Activated effector memory CD4-positive, alpha-beta T cell treated with anti-CD3 and anti-CD28 coated beads, Interleukin-2, amount 50 U/mL, for 16 hours (primary cell): Measurements from ENCODE around the gene NOC2L.

ENCODE experiments used
- DNase-seq: peaks from one replicate; pipeline ENCODE4 v3.0.0-alpha.2; 2020

Gene NOC2L

GRCh38 chr1:974293-974640 is 15.2 kb upstream of the NOC2L start:
- DNase-seq: no peak

GRCh38 chr1:973459-974292 is 14.6 kb upstream of the NOC2L start:
- DNase-seq: no peak

DNA sequence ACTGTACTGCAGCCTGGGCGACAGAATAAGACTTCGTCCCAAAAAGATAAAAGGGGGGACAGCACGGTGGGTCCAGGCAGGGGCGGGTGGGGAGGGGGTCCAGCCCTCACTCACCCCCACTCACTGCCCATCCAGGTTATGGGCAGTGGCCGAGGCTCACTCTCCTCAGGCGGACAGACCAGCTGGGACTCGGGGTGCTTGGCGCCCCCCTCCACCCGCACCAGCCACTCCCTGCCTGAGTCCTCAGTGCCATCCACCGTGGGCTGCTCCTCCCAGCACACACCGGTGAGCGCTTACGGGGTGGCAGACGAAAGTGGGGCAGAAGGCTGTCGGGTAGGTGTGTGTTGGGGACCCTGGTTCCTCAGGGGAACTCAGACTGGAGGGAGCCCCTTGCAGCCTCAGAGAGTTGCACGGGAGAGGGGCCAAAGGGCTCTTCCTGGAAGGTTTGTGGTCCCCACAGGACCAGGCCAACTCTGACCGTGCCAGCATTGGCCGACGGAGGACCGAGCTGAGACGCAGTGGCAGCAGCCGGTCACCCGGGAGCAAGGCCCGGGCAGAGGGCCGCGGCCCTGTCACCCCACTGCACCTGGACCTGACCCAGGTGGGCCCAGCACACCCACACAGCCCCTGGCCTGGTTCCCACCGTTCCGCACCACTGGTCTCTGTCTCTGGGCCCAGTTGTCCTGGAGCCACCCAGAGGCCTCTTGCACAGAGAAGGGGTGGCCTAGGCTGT is 13.8 kb upstream of the NOC2L start:
- no peak for DNase-seq

DNA sequence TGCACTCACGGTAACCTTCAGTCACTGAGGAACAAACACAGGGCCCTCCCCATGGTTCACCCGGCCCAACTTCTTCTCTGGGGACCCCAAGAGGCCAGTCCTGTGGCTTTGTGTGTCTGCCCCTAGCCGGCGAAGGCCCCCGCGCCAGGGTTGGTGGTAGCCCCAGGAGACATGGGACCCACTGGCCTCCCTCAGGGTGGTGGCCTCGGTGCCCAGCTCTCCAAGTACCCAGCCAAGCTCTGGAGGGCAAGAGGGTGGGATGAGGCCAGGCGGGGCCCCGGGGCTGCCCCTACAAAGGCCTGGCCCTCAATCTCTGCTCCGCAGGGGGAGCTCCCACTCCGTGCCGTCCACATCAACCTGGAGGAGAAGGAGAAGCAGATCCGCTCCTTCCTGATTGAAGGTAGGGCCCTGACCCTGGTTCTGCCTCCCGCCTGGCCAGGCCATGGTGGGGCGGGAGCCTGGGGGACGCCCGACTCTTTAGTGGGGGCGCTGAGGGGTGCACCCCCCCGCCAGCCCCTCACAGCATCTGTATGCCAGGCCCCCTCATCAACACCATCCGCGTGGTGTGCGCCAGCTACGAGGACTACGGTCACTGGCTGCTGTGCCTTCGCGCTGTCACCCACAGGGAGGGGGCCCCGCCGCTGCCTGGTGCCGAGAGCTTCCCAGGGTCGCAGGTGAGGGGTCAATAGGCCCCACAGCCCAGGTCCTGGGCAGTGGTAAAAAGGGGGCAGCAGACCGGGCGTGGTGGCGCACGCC is 12.9 kb upstream of the NOC2L start:
- DNase-seq: no peak

DNA sequence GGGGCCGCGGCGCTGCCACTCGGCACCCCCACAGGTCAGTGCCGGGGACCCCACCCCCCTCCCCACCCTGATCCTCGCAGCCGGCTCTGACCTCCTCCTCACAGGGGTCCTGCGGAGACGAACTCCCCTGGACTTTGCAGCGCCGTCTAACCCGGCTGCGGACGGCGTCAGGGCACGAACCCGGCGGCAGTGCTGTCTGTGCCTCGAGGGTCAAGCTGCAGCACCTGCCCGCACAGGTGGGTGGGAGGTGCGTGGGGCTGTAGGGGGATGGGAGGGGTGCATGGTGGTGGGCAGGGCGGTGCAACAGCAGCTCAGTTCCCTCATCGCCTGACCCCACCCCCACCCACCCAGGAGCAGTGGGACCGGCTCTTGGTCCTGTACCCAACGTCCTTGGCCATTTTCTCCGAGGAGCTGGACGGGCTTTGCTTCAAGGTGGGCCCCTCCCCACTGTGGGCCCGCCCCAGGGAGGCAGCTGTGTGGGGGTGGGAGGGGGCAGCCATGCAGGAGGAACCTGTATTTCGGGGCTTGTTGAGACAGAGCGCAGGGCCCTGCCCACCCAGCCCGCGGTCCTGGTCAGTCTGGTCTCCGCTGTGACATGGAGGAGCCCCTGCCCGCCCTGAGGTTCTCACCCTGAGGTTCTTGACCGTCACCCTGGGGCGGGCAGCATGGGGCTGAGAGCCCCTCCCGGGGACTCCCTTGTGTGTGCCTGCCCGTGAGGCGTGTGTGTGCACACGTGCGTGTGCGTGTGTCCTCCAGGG is 12.1 kb upstream of the NOC2L start:
- DNase-seq: no peak

DNA sequence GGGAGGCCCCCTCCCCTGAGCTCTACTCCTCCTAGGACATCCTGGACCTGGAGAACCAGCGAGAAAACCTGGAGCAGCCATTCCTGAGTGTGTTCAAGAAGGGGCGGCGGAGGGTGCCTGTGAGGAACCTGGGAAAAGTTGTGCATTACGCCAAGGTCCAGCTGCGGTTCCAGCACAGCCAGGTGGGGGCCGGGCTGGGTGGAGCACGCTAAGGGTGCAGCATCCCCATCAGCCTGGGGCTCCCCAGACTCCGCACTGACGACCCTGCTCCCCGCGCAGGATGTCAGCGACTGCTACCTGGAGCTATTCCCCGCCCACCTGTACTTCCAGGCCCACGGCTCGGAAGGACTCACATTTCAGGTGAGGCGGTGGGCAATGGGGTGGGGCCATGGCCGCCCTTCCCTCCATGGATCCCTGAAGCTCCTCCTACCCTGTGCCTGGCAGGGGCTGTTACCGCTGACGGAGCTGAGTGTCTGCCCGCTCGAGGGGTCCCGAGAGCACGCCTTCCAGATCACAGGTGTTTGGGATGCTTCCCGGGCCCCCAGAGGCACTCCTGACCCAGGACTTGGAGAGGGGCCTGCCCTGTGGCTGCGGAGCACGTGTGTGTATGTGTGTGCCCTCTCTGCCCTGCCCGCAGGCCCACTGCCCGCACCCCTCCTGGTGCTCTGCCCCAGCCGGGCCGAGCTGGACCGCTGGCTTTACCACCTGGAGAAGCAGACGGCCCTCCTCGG is 11.4 kb upstream of the NOC2L start:
- DNase-seq: no peak

GRCh38 chr1:969260-969855 is 10.3 kb upstream of the NOC2L start:
- DNase-seq: no peak

DNA sequence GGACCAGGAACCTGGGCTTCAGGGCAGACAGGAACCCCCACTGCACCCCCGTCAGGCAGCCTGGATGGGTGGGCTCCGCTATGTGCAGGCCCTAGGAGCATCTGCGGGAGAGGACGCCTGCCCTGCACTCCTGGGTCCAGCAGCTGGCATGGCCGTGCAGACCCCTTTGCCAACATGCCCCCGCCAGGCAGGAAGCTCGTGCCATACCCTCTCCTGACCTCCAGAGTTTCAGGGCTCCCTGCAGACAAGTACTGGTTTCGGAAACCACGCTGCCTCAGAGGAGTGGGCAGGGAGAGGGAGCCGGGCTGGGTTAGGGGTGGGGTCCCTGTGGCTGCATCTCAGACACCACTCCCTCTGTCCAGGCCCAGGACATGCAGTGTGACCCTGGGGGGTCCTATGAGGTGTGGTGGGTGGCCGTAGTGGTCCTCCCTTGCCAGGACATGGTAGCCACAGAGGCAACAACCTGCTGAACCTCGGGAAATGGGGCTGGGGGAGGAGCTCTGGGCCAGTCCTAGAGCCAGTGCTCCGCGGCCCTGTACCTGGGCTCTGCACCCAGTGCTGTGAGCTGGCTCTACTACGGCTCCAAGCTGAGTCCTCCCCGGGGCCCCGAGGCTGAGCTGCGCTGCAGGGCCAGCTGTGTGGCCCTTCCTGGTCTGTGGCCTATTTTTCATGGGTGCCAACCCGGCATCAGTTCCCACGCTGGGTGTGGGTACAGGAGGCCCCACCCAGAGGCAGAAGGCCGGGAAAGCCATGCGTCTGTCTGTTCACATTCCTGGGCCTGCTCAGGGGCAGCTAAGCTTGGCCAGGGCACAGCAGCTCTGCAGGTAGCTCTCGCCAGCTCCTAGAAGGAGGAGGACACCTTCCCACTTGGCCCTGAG is 8.6 kb upstream of the NOC2L start:
- no peak for DNase-seq

DNA sequence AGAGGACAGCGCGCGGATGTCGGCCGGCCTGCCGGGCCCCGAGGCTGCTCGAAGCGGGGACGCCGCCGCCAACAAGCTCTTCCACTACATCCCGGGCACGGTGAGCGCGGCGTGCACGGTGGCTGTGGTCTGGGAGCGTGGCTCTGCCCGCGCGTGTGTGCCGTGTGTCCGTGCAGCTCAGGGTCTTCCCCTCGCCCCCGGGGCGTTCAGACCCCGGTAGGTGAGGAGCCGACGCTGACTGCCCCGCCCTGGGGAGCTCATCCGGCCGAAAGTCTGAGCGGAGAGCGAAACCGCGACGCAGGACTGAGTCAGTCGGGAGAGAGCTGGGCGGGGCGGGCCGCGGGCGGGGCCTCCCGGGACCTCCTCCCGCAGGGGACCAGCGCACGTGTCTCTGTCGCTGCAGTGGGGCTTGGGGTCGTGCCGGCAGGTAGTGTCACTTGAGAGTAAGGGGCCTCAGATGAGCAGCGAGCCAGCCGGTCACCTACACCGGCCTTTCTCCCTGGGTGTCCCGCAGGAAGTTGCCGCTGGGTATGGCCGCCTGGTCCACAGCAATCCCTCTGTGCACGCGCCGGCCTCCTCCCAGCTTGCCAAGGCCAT is 7.7 kb upstream of the NOC2L start:
- DNase-seq: peak; percentile 93

- peak; percentile 70 for DNase-seq
Observed at GRCh38 chr1:966135-966703, 7.2 kb upstream of the NOC2L start, which contains the start of gene PLEKHN1. PLEKHN1 (plus strand) TSS chr1:966482; CDS start chr1:966532, 50 bp downstream.

GRCh38 chr1:965526-966134 is 6.6 kb upstream of the NOC2L start:
- DNase-seq: no peak

- DNase-seq: no peak
Observed at GRCh38 chr1:964691-965525, 5.9 kb upstream of the NOC2L start.

DNA sequence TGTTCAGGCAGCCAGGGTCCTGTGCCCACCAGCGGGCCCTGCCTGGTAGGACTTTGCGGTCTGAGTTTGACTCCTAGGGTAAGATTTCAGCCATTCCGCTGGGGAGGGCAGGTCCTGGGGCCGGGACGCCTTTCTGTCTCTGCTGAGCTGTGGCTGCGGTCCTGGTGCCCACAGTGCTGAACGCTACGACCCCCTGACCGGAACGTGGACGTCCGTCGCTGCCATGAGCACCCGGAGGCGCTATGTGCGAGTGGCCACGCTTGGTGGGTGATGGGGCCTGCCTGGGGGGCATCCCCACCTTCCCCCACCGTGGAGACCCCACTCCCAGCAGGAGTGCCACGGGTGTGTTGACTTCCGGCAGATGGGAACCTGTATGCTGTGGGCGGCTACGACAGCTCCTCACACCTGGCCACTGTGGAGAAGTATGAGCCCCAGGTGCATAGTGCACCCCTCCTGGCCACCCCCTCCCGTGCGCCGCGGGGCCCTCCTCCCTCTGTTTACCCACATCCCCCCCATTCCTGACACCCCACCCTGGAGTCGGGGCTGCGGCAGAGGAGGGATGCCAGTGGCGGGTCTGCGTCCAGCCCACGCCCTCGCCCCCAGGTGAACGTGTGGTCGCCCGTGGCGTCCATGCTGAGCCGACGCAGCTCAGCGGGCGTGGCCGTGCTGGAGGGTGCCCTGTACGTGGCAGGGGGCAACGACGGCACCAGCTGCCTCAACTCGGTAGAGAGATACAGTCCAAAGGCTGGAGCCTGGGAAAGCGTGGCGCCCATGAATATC is 4.9 kb upstream of the NOC2L start:
- DNase-seq: no peak

GRCh38 chr1:963301-963651 is 4.2 kb upstream of the NOC2L start:
- no peak for DNase-seq

GRCh38 chr1:962381-963300 is 3.6 kb upstream of the NOC2L start:
- DNase-seq: no peak

- DNase-seq: no peak
Observed at GRCh38 chr1:961132-961669, 2.1 kb upstream of the NOC2L start.
